Measurements from ENCODE around the gene CCL7.

DNA sequence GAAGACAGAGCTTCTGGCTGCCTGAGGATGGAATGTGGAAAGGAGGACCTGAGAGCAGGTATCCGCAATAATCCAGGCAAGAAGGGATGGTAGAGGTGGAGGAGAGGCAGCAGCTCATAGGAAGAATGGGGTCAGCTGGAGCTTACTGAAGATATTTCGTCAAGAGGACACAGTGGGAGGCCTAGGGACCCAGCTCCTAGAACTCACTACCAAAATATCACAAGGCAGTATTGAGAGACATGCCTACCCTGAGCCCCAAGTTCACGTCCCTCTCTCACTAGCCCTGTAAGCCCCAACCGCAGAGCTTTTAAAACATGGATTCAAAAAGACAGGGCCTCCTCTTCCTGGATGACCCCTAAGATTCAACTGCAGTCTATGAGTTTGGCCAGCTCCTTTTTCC, 35.0 kb downstream of the CCL7 start:
- TF ChIP-seq, protein P1, sequence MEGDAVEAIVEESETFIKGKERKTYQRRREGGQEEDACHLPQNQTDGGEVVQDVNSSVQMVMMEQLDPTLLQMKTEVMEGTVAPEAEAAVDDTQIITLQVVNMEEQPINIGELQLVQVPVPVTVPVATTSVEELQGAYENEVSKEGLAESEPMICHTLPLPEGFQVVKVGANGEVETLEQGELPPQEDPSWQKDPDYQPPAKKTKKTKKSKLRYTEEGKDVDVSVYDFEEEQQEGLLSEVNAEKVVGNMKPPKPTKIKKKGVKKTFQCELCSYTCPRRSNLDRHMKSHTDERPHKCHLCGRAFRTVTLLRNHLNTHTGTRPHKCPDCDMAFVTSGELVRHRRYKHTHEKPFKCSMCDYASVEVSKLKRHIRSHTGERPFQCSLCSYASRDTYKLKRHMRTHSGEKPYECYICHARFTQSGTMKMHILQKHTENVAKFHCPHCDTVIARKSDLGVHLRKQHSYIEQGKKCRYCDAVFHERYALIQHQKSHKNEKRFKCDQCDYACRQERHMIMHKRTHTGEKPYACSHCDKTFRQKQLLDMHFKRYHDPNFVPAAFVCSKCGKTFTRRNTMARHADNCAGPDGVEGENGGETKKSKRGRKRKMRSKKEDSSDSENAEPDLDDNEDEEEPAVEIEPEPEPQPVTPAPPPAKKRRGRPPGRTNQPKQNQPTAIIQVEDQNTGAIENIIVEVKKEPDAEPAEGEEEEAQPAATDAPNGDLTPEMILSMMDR (IDR thresholded peaks at IDR 0.05; ENCODE audit: poor library complexity, severe bottlenecking), result no peak
- no peak for TF ChIP-seq EP300 (conservative IDR thresholded peaks at IDR 0.05; ENCODE audit: poor library complexity, severe bottlenecking)
- TF ChIP-seq, protein P2, sequence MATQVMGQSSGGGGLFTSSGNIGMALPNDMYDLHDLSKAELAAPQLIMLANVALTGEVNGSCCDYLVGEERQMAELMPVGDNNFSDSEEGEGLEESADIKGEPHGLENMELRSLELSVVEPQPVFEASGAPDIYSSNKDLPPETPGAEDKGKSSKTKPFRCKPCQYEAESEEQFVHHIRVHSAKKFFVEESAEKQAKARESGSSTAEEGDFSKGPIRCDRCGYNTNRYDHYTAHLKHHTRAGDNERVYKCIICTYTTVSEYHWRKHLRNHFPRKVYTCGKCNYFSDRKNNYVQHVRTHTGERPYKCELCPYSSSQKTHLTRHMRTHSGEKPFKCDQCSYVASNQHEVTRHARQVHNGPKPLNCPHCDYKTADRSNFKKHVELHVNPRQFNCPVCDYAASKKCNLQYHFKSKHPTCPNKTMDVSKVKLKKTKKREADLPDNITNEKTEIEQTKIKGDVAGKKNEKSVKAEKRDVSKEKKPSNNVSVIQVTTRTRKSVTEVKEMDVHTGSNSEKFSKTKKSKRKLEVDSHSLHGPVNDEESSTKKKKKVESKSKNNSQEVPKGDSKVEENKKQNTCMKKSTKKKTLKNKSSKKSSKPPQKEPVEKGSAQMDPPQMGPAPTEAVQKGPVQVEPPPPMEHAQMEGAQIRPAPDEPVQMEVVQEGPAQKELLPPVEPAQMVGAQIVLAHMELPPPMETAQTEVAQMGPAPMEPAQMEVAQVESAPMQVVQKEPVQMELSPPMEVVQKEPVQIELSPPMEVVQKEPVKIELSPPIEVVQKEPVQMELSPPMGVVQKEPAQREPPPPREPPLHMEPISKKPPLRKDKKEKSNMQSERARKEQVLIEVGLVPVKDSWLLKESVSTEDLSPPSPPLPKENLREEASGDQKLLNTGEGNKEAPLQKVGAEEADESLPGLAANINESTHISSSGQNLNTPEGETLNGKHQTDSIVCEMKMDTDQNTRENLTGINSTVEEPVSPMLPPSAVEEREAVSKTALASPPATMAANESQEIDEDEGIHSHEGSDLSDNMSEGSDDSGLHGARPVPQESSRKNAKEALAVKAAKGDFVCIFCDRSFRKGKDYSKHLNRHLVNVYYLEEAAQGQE (IDR thresholded peaks at IDR 0.05; ENCODE audit: borderline replicate concordance), result no peak
- TF ChIP-seq MXI1 (conservative IDR thresholded peaks at IDR 0.05; ENCODE audit: poor library complexity, severe bottlenecking), result no peak

Data from neural cell (in vitro differentiated cells).